Astrocyte of the cerebellum (primary cell): Measurements from ENCODE around the gene DPP10.

ENCODE experiments used
- DNase-seq: peaks from one replicate; pipeline ENCODE4 v3.0.0-alpha.2; 2011; ENCODE audit warnings: low read depth
- H3K4me3 ChIP-seq: 2 replicates; pipeline ENCODE4 v1.5.1; 2011; ENCODE audit warnings: mild to moderate bottlenecking, low read depth, low read length, moderate library complexity
- CTCF ChIP-seq: IDR thresholded peaks from 2 replicates; pipeline ENCODE4 v1.5.1; 2012; ENCODE audit warnings: low read length, low read depth, moderate library complexity, mild to moderate bottlenecking; ENCODE audit errors: missing control alignments
- in situ Hi-C: cut with HindIII; loops from 2 replicates; pipeline ENCODE4 v1.10.0; 2017; ENCODE audit warnings: low sequenced_read_pairs

Gene DPP10

GRCh38 chr2:114754907-114755563, 312.6 kb downstream of the DPP10 start:
- TF ChIP-seq CTCF: no peak
- no peak overlapping the region for H3K4me3 ChIP-seq
- in situ Hi-C loops: no loop called here
- DNase-seq: no peak

- no peak overlapping the region for H3K4me3 ChIP-seq
- in situ Hi-C loops: no loop called here
- DNase-seq: no peak
- no peak for TF ChIP-seq CTCF
These were observed 319.9 kb downstream of the DPP10 start for GRCh38 chr2:114762376-114762775.

GRCh38 chr2:114762986-114763385, 320.5 kb downstream of the DPP10 start:
- no peak for TF ChIP-seq CTCF
- no peak for DNase-seq
- no peak overlapping the region for H3K4me3 ChIP-seq
- in situ Hi-C loops: no loop called here

DNA sequence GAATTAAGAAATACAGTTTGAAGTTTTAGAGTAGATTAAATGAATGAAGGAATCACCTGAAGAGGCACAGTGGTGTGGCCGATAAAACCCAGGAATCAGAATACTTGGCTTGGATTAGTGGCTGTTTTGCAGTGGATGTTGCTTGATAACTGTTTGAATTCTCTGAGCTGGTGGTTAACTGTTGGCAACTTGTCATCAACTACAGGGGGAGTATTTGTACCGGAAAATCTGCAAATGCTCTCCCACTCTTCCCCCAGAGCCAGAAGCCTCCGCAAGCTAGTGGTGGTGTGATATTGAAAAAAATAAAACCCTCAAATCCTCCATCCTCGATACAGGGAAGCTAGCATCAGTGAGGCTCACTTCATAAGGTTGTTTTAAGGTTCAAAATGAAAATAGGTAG, 326.7 kb downstream of the DPP10 start:
- DNase-seq: no peak
- in situ Hi-C loops: no loop called here
- no peak for TF ChIP-seq CTCF
- H3K4me3 ChIP-seq: no peak overlapping the region

- in situ Hi-C loops: no loop called here
- TF ChIP-seq CTCF: no peak
- no peak overlapping the region for H3K4me3 ChIP-seq
- no peak for DNase-seq
These were observed 327.6 kb downstream of the DPP10 start for GRCh38 chr2:114769991-114770390.

- in situ Hi-C loops: no loop called here
- H3K4me3 ChIP-seq: no peak overlapping the region
- TF ChIP-seq CTCF: no peak
- no peak for DNase-seq
These were observed 341.6 kb downstream of the DPP10 start for GRCh38 chr2:114784046-114784445.
